NCI-H2227 treated with DMSO at 0.1 percent for 48 hours (cell line): Measurements from ENCODE around the gene LTBP2.
"Not testable (repeated sequence)": the region's sequence is repeated elsewhere in the genome, so short reads cannot be mapped to it uniquely, and the experiment has no call there.

Experiments used
- DNase-seq: peaks from one replicate; lab custom pipeline; 2025; lab: John Stamatoyannopoulos, UW

Gene LTBP2

GRCh38 chr14:74482571-74482970, 129.5 kb downstream of the LTBP2 start:
- no peak for DNase-seq

DNA sequence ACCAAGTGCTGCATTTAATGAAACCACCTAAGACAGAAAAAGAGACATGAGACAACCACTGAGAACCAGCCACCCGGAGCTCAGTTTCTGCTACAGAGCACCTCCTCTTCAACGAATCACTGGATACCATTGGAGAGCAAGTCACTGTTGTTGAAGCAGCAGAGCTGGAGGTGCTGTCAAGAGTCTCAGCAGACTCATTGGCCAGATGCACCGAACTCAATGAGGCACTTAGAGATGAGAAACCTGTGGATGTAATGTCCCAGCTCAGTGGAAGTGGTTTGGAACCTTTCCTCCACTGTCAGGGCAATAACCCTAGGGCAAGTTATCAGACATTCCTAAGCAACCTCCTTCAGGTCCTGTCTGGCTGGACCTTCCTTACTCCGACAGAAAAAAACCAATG, 132.0 kb downstream of the LTBP2 start:
- DNase-seq, result no peak

DNA sequence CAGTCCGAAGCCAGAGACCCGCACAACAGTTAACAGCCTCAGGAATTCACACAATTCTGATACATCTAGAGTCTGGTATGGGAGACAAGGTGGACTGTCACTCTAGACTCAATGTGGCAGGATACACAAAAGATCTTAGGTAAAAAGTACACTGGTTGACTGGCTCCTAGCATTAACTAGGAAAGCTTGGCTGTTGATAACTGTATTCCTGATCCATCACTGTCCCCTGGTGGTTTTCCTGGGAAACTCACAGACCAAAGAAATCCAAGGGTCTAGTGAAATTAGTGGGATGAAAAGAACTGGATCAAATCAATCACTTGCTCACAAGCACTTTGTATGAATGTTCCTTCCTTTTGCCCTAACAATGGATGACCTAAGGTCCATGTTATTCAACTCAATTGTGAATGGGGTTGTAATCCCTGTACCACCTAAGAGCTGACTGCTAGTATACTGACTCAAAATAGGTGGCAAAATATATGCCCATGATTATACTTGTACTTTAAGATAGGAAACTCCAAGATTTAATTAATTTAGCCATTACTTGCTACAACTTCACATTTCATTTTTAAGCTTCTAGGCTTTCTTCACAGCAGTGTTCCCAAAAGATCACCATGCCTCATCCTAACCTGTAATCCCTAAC, 132.9 kb downstream of the LTBP2 start:
- DNase-seq, result peak; percentile 65

DNA sequence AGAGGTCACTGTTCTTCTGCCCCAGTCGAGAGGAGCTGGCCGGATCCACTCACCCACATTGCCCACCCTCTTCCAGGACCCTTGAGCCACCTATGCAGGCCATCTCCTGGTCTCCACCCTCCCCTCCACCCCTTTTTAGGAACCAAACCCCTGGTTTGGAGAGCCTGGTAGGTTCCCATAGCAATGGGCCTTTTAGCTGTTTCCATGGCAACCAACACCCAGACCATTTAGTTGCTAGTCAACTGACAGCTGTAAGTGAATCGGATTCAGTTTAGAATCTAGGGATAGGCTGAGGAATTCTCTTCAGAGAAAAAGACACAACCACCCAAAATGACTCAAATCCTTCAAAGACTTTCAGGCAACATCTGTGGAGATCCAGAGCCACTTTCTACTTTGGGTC, 135.4 kb downstream of the LTBP2 start:
- DNase-seq, result peak; percentile 23

DNA sequence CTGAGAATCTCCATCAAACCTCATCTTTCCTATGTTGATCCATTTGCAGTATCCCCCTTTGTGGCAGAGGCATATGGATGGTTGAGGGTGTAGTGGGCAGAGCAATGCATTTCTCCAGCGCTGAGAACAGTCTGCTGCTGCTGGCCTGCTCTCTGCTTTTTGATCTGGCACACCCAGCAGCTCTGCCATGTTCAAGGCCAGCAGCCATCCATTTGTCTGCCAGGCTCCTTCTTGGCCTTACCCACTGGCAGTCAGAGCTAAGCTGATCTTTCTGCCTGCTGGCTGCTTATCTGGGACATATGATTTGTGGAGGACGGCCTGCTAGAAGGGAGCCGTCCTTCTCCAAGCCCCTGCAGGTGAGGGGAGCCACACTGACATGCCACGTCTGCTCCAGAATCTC, 135.9 kb downstream of the LTBP2 start:
- no peak for DNase-seq

- no peak for DNase-seq
These were observed 136.4 kb downstream of the LTBP2 start for GRCh38 chr14:74475678-74476077.

- DNase-seq, result no peak
These were observed 137.7 kb downstream of the LTBP2 start for GRCh38 chr14:74474376-74474775.

GRCh38 chr14:74472601-74473000, 139.4 kb downstream of the LTBP2 start:
- DNase-seq, result no peak

DNA sequence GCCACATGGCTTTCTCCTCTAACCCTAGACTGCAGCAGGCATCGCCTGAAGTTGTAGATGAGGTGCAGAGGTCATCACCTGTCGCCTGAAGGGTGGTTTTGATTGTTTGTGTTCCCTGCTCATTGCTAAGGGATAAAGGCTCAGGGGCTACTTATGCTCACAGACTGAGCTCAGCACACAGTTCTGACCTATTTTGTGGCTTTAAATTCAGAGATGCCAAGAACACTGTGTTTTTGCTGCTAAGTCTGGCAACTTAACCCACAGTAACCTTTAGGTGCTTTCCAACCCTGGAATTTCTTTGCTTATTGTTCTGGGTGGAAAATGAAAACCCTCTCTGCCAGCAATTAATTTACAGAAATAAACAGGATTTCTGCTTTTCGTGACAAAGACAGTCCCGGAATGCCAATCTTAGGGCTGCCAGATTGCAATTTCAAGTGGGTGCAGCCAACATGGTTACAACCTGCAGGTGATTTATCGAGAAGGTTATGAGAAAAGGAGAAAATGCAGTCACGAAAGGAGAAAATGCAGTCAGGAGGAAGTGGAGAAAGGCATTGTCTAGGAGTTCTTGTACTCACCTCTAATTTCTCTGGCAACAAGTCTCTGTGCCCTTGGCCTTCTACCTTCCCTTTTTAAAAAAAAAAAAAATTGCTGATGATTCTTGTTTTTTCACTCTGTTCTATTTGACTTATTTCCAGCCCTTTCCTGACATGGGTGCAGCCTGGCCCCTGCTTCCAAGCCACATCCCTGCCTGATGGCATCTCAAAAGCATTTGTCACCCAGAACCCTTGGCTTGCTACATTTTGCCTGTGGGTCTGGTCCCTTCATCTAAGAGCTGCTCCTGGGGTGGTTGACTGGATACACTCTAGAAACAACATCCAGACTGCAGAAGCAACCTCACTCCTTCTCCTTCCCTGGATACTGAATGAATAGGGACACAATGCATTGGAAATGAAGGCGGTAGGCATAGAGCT, 142.2 kb downstream of the LTBP2 start:
- no peak for DNase-seq

DNA sequence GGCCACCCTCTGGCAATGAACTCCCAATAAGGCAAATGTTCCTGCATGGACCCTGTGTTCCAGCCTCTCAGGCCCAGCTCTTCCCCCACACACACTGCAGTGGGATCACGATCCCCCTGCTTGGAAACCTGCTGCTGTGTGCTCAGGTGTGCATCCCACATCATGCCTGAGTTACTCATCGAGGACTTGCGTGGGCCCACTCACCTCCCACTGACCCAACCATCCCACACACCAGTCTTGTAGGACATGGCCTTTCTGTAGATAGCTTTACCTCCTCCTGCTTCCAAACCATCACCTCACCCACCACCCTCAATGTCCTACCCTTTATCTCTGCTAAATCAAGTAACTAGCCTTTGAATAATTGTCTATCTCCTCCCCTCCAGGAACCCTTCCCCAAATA, 143.5 kb downstream of the LTBP2 start:
- DNase-seq, result no peak

- no peak for DNase-seq
These were observed 146.7 kb downstream of the LTBP2 start for GRCh38 chr14:74465335-74465734.

DNA sequence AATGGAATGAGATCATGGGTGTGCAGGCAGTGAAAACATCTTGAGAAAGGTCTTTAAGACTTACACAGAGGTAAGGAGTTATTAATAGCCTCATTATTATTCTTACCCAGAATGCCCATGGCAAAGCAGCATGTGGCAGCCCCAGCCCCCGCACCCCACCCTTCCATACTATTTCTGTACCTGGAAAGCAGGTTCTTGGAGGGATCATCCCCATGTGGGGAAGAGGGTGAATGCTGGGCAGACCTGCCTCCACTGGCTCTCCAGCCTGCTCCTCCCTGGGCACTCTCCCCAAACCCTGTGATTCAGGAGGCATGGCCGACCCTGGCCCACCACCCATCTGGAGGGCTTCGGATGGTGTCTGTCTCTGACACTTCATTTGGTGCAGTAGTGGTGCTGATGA, 147.3 kb downstream of the LTBP2 start:
- DNase-seq, result no peak

DNA sequence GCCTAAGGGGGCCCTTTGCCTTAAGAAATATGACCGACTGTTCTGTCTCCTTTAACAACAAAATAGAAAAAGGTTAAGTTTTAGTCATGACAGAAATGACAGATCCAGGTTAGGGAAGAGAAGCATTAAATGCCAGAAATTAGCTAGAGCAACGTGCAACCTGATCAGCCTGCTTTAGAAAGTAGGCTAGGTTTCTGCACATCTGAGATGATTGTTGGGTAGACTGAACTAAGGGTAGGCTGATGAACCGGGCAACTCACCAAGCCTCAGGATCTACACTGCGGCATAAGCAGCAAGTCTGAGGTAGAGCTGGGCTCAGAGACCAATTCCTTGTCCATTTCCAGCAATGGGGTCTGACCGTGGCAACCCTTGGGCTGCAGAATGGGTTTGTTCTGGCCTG, 148.3 kb downstream of the LTBP2 start:
- DNase-seq, result no peak

GRCh38 chr14:74462993-74463392, 149.0 kb downstream of the LTBP2 start:
- DNase-seq, result no peak

- no peak for DNase-seq
These were observed 152.1 kb downstream of the LTBP2 start for GRCh38 chr14:74459976-74460375.

DNA sequence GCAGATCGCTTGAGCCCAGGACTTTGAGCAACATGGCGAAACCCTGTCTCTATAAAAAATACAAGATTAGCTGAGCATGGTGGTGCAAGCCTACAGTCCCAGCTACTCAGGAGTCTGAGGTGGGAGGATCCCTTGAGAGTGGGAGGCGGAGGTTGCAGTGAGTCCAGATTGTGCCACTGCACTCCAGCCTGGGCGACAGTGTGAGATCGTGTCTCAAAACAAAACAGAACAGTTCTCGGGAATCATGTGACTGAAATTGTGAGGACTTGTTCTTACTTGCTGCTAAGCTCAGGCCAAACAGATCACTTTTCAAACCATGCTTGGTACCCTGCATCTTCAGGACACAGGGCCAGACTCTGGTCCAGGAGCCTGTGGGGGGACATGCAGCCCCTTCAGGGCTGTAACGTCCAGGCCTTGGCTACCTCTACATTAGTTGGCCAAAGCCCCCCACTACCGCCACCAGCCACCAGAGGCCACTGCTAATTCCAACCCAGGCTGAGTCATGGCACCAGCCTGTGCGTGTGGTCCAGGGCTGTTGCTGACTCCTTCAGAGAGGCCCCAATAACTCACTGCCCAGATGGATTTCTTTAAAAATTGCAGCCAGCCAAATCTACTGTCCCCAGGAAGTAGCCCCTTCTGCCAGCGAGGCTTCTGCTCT, 152.6 kb downstream of the LTBP2 start:
- no peak for DNase-seq

DNA sequence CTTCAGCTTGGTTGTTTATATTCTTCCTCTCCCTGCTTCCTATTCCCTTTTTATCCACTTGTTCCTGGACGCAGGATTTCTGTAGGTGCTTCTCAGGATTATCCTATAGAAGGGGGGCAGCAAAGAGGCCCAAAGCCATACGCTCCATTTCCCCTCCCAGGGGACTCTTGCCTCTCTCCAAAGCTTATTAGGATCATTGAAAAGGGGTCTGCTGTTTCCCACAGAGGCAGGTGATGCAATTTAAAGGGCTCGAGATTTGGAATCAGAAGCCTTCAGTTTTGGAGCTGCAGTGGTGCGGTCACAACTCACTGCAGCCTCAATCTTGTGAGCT, 154.5 kb downstream of the LTBP2 start:
- no peak for DNase-seq

GRCh38 chr14:74456684-74457564, 155.1 kb downstream of the LTBP2 start:
- no peak for DNase-seq

GRCh38 chr14:74454397-74454796, 157.6 kb downstream of the LTBP2 start:
- DNase-seq, result not testable (repeated sequence)
